ENCODE measurements around the gene ACSM6. TPM values are rescaled to one million over a fixed set of nuclear protein-coding genes. Genes with fewer than 3 reads are reported as not detected.

The ACSM6 gene
- total RNA-seq (under 1 TPM in 2 of 9 donors, not detected in 7; 0.20 to 0.25 TPM), polyA plus RNA-seq (not detected)
- long read RNA-seq, donor 1, result 0 reads
- long read RNA-seq, donor 2, result 0 reads
- long read RNA-seq, donor 3, result 0 reads

GRCh38 chr10:95193944-95194343 lies at the start of gene ACSM6:
ACSM6 (plus strand) TSS chr10:95194238; CDS start chr10:95194486, 248 bp downstream.
- no peak for TF ChIP-seq CTCF (IDR thresholded peaks at IDR 0.05)
- no peak for TF ChIP-seq POLR2A (IDR thresholded peaks at IDR 0.05)

GRCh38 chr10:95168694-95169093 lies 25.3 kb upstream of the ACSM6 start:
- intact Hi-C loops (cut with DNase I), result no loop called here
- H3K27me3 ChIP-seq, result no peaks in the 10 kb centered on the region
- H3K4me1 ChIP-seq, result no peaks in the 10 kb centered on the region
- no peak for TF ChIP-seq POLR2A (IDR thresholded peaks at IDR 0.05)
- TF ChIP-seq CTCF (IDR thresholded peaks at IDR 0.05), result no peak
- no peaks in the 10 kb centered on the region for H3K36me3 ChIP-seq
- ATAC-seq, result no peak
- 85 to 91% (median 89%) methylated on average over 4 of the region's 4 CpGs for WGBS, 4 donors
- H3K27ac ChIP-seq, result no peak overlapping the region
- H3K4me3 ChIP-seq, result no peak overlapping the region
- H3K9me3 ChIP-seq, result peaks cover 0 to 16% (median 0%) of the 10 kb centered on the region in 12 donors
- no peak for DNase-seq

More at GRCh38 chr10:95193944-95194343, at the start of gene ACSM6:
- no peak within 1 kb of the TSS for H3K27ac ChIP-seq
- no peak within 1 kb of the TSS for H3K4me3 ChIP-seq
- WGBS, 4 donors, result 83 to 100% (median 90%) methylated on average over 1 of the region's 1 CpG
- ATAC-seq (no peak), DNase-seq (no peak)
- no peaks in the 10 kb centered on the region for H3K27me3 ChIP-seq
- intact Hi-C loops (cut with DNase I), result no loop called here
- H3K36me3 ChIP-seq, result no peaks in the 10 kb centered on the region
- no peaks in the 10 kb centered on the region for H3K9me3 ChIP-seq
- H3K4me1 ChIP-seq, result no peaks in the 10 kb centered on the region

- no peak overlapping the region for H3K4me3 ChIP-seq
- no peaks in the 10 kb centered on the region for H3K27me3 ChIP-seq
- H3K27ac ChIP-seq, result no peak overlapping the region
- intact Hi-C loops (cut with DNase I), result no loop called here
- no peak for DNase-seq
- WGBS, 4 donors, result 71 to 96% (median 91%) methylated on average over 1 of the region's 1 CpG
- H3K4me1 ChIP-seq, result no peaks in the 10 kb centered on the region
- H3K36me3 ChIP-seq, result no peaks in the 10 kb centered on the region
- TF ChIP-seq POLR2A (IDR thresholded peaks at IDR 0.05) (no peak), CTCF (IDR thresholded peaks at IDR 0.05) (no peak)
- ATAC-seq, result no peak
- peaks cover 0 to 19% (median 0%) of the 10 kb centered on the region in 12 donors for H3K9me3 ChIP-seq
These were observed 24.5 kb upstream of the ACSM6 start for GRCh38 chr10:95169522-95169921.

- DNase-seq, result no peak
- intact Hi-C loops (cut with DNase I), result no loop called here
These were observed 23.2 kb upstream of the ACSM6 start for GRCh38 chr10:95170790-95171189.

More at GRCh38 chr10:95170790-95171189, 23.2 kb upstream of the ACSM6 start:
- peaks cover 0 to 13% (median 0%) of the 10 kb centered on the region in 12 donors for H3K9me3 ChIP-seq
- H3K27me3 ChIP-seq, result no peaks in the 10 kb centered on the region
- WGBS, 4 donors, result 71 to 89% (median 84%) methylated on average over 2 of the region's 2 CpGs
- no peak for ATAC-seq
- no peaks in the 10 kb centered on the region for H3K36me3 ChIP-seq
- H3K4me3 ChIP-seq, result no peak overlapping the region
- TF ChIP-seq CTCF (IDR thresholded peaks at IDR 0.05), result no peak
- no peak for TF ChIP-seq POLR2A (IDR thresholded peaks at IDR 0.05)
- H3K27ac ChIP-seq, result no peak overlapping the region
- no peaks in the 10 kb centered on the region for H3K4me1 ChIP-seq

All from heart left ventricle (tissue), 16 donors.